K562 (cell line): ENCODE measurements around the gene HOXD9. TPM values are rescaled to one million over a fixed set of nuclear protein-coding genes. Genes with fewer than 3 reads are reported as not detected.

Experiments
- ATAC-seq: fragments of 200-7000 bp; cut with Tn5 transposase; 3 replicates; pipeline ENCODE4 v1.9.1; 2020; ENCODE audit warnings: moderate library complexity
- BruUV-seq: library from RNA; stranded (reverse); fragments of 400-500 nt; replicated peaks from 2 replicates; lab custom pipeline; 2021; lab: Mats Ljungman, UMichigan
- CTCF ChIA-PET: fragments of 300-600 bp; formaldehyde crosslinking; extraction: SDS; loops from one replicate; lab custom pipeline; 2021; ENCODE audit warnings: low intra/inter-chr PET ratio; lab: Yijun Ruan, JAX
- POLR2A ChIA-PET: fragments of 300-600, 350-650 bp; sonication (Branson Sonifier 250); formaldehyde crosslinking; extraction: SDS; loops from one replicate; lab custom pipeline; 2021; ENCODE audit warnings: antibody characterized with exemption, inconsistent platforms; lab: Yijun Ruan, JAX
- DNase-seq, 4 experiments: peaks; one replicate each; pipeline versions ENCODE4 v3.0.0 to v3.0.0-alpha.2; 2011 to 2018; ENCODE audit warnings: low spot score in 3 of 4, mixed read lengths in 3 of 4; ENCODE audit errors: extremely low read depth in 1 of 4
- FAIRE-seq: peaks from 2 replicates; lab custom pipeline; 2011; peaks lifted over from hg19 to GRCh38; lab: Jason Lieb, UNC
- H2AFZ ChIP-seq: 2 replicates; pipeline ENCODE4 v1.6.0; 2011; ENCODE audit warnings: low read depth, low read length, control low read depth, inconsistent platforms
- H3K27ac ChIP-seq: fragments of 200-600 bp; 3 replicates; pipeline ENCODE4 v1.8.0; 2011; ENCODE audit warnings: low read depth, mild to moderate bottlenecking, control low read depth, inconsistent platforms, low read length, moderate library complexity, mixed read lengths; ENCODE audit errors: extremely low read depth
- H3K27me3 ChIP-seq, 2 experiments: fragments of 300-600 bp in 1 of 2; 2 replicates in 1 of 2; 3 replicates in 1 of 2; pipeline versions ENCODE4 v1.6.0 to v1.8.0; 2011; ENCODE audit warnings: inconsistent platforms in 2 of 2, low read length in 2 of 2, mild to moderate bottlenecking in 1 of 2, mixed read lengths in 1 of 2, moderate library complexity in 1 of 2; ENCODE audit not compliant: control insufficient read depth in 2 of 2, insufficient read depth in 2 of 2
- H3K36me3 ChIP-seq: fragments of 300-600 bp; 3 replicates; pipeline ENCODE4 v1.8.0; 2011; ENCODE audit warnings: mild to moderate bottlenecking, low read length, inconsistent platforms; ENCODE audit not compliant: control insufficient read depth, insufficient read depth
- H3K4me1 ChIP-seq, 2 experiments: fragments of 200-600 bp in 1 of 2; replicated peaks in 1 of 2; 2 replicates in 1 of 2; 3 replicates in 1 of 2; pipeline versions ENCODE4 v1.5.1 to v1.8.0; 2011; ENCODE audit warnings: inconsistent platforms in 2 of 2, low read length in 2 of 2, mild to moderate bottlenecking in 1 of 2, mixed read lengths in 1 of 2, moderate library complexity in 1 of 2; ENCODE audit not compliant: control insufficient read depth in 2 of 2, insufficient read depth in 2 of 2
- H3K4me2 ChIP-seq: 2 replicates; pipeline ENCODE4 v1.6.1; 2011; ENCODE audit warnings: low read length, control low read depth, inconsistent platforms, mixed read lengths; ENCODE audit not compliant: insufficient read depth
- H3K4me3 ChIP-seq: fragments of 200-600 bp; sonication (generic), shearing (Covaris generic); 2 replicates; pipeline ENCODE4 v1.5.1; 2016; ENCODE audit warnings: control low read depth, inconsistent platforms
- H3K79me2 ChIP-seq: fragments of 200-600 bp; 3 replicates; pipeline ENCODE4 v1.8.0; 2011; ENCODE audit warnings: low read length, inconsistent platforms; ENCODE audit not compliant: control insufficient read depth, insufficient read depth
- H3K9ac ChIP-seq, 2 experiments: 2 replicates each; pipeline versions ENCODE4 v1.6.0 to v1.6.1; 2011; ENCODE audit warnings: low read depth in 2 of 2, low read length in 2 of 2, control low read depth in 1 of 2, inconsistent platforms in 1 of 2, mild to moderate bottlenecking in 1 of 2, mixed read lengths in 1 of 2; ENCODE audit not compliant: insufficient read depth in 1 of 2
- H3K9me1 ChIP-seq: one replicate; pipeline ENCODE4 v1.6.0; 2011; ENCODE audit warnings: inconsistent platforms, mild to moderate bottlenecking, low read length, moderate library complexity; ENCODE audit not compliant: control insufficient read depth, insufficient read depth
- H3K9me3 ChIP-seq: replicated peaks from 2 replicates; pipeline ENCODE4 v1.5.1; 2011; ENCODE audit warnings: low read depth, low read length, inconsistent platforms; ENCODE audit not compliant: control insufficient read depth, insufficient read depth
- H4K20me1 ChIP-seq: replicated peaks from 2 replicates; pipeline ENCODE4 v1.6.1; 2011; ENCODE audit warnings: low read length, inconsistent platforms, mixed read lengths; ENCODE audit not compliant: control insufficient read depth, insufficient read depth
- CAMTA2 ChIP-seq: fragments of 250-450 bp; sonication (Bioruptor Pico); conservative IDR thresholded peaks from 2 replicates; pipeline ENCODE4 v1.5.1; 2022
- EZH2 ChIP-seq: IDR thresholded peaks from 2 replicates; pipeline ENCODE4 v1.6.1; 2012; ENCODE audit warnings: low read depth, mild to moderate bottlenecking, inconsistent platforms, low read length, borderline replicate concordance
- NCOA4 ChIP-seq: fragments of 450-650 bp; IDR thresholded peaks from 2 replicates; pipeline ENCODE4 v1.6.1; 2018; ENCODE audit warnings: mild to moderate bottlenecking; ENCODE audit not compliant: partially characterized antibody
- PTTG1 ChIP-seq: fragments of 450-650 bp; IDR thresholded peaks from 2 replicates; pipeline ENCODE4 v1.6.1; 2016; ENCODE audit warnings: low read depth, mild to moderate bottlenecking, missing genetic modification characterization, missing compliant biosample characterization
- SMARCC2 ChIP-seq: fragments of 450-650 bp; IDR thresholded peaks from 2 replicates; pipeline ENCODE4 v1.6.1; 2017; ENCODE audit warnings: antibody characterized with exemption, moderate library complexity, mild to moderate bottlenecking, low read depth
- SRSF9 ChIP-seq: fragments of 200-400 bp; formaldehyde crosslinking; IDR thresholded peaks from 2 replicates; pipeline ENCODE4 v1.6.1; 2017; ENCODE audit warnings: low read depth, low read length, borderline replicate concordance
- ZNF184 ChIP-seq: sonication (generic); formaldehyde crosslinking; IDR thresholded peaks from 2 replicates; pipeline ENCODE4 v1.5.0; 2020; ENCODE audit warnings: missing genetic modification reagents
- ZNF212 ChIP-seq: fragments of 450-650 bp; formaldehyde crosslinking; IDR thresholded peaks from 2 replicates; pipeline ENCODE4 v1.4.0; 2020; ENCODE audit warnings: mild to moderate bottlenecking
- ZNF445 ChIP-seq: fragments of 250-450 bp; sonication (Bioruptor Pico); IDR thresholded peaks from 2 replicates; pipeline ENCODE4 v1.4.0; 2020; ENCODE audit warnings: low read depth, mild to moderate bottlenecking, moderate library complexity
- WGBS: fragments of 100-300 bp; shearing (Covaris generic); methylation state at CpG from one replicate; pipeline ENCODE4 v1.1.6; 2016; ENCODE audit warnings: low coverage, mixed read lengths; ENCODE audit not compliant: insufficient coverage; ENCODE audit errors: missing lambda C conversion rate; 5-methylcytosine and 5-hydroxymethylcytosine counted together
- in situ Hi-C: fragments of 300-500 bp; cut with MboI; formaldehyde crosslinking; loops from 4 replicates; pipeline ENCODE4 v1.15.0; 2018; ENCODE audit warnings: inconsistent platforms, mixed read lengths
- intact Hi-C: fragments of 100-400 bp; cut with micrococcal nuclease; formaldehyde crosslinking; loops from 2 replicates; pipeline ENCODE4 v1.14.2; 2022
- polyA plus RNA-seq, 8 experiments: library from polyadenylated mRNA; depleted of rRNA in 4 of 8; stranded (reverse) in 5 of 8; unstranded in 3 of 8; fragments of >200 nt; fragmentation: Nextera tagmentation in 2 of 8; fragmentation: Illumina TruSeq in 1 of 8; extraction: Ambion mirVana in 2 of 8; extraction: Trizol in 1 of 8; gene quantifications; 2 replicates each; pipeline versions ENCODE4 v1.2.1 to v1.2.3, GENCODE V29; 2011 to 2014; ENCODE audit warnings: inconsistent platforms in 1 of 8, missing spikeins in 1 of 8
- total RNA-seq, 7 experiments: library from RNA; depleted of rRNA in 6 of 7; stranded (reverse); fragments of >200 nt in 6 of 7; fragmentation: Illumina TruSeq in 2 of 7; extraction: Trizol in 2 of 7; gene quantifications; 2 replicates each; pipeline versions ENCODE4 v1.2.1 to v1.2.3, GENCODE V29; 2011 to 2021; ENCODE audit warnings: low replicate concordance in 1 of 7
- TF ChIP-seq, protein P1 (sequence below): sonication (generic); formaldehyde crosslinking; IDR thresholded peaks from 2 replicates; pipeline ENCODE4 v1.8.1; 2023; ENCODE audit warnings: mild to moderate bottlenecking, missing genetic modification reagents
- TF ChIP-seq, protein P2 (sequence below): sonication (generic); formaldehyde crosslinking; IDR thresholded peaks from 2 replicates; pipeline ENCODE4 v1.8.0; 2023; ENCODE audit warnings: missing genetic modification reagents, mild to moderate bottlenecking, borderline replicate concordance
- TF ChIP-seq, protein P3 (sequence below): sonication (generic); formaldehyde crosslinking; IDR thresholded peaks from 2 replicates; pipeline ENCODE4 v1.8.0; 2022; ENCODE audit warnings: mild to moderate bottlenecking, missing genetic modification reagents, borderline replicate concordance

Gene HOXD9
- total and polyA plus RNA-seq, 9 of the 15 experiments (the other 6 are each of a cell fraction or from before 2014, with no cell fraction given), result not detected

DNA sequence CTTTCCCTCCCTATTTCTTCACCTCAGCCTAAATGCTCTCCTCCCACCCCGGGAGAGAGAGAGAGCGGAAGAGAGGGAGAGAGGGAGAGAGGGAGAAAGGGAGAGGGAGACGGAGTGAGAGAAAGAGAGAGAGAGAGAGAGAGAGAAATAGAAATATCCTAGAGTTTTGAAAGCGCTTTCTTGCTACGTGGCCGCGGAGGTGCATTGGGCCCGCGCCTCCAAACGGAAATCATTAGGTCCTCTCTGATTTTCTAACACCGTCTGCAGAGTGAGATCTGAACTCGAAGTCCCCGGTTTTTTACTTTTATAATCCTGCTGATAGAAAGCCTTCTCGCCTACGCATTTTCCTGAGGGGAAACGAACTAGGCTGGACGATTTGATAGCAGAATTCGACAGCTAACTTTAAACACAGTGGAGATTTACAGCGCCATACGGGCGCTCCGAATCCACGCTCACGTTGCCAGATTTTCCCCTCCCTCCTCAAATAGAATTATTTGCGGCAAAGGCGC lies 37.9 kb upstream of the HOXD9 start:
- Histone ChIP-seq H3K36me3 (no peaks in the 10 kb centered on the region), H3K27me3 (peaks cover 55 to 85% of the 10 kb centered on the region in 2 experiments), H3K4me1 (peaks cover 0 to 41% of the 10 kb centered on the region in 2 experiments; a peak in 2 of 5 replicates), H2AFZ (no peak overlapping the region), H3K4me2 (no peak overlapping the region), H3K79me2 (no peaks in the 10 kb centered on the region), H3K4me3 (no peak overlapping the region), H3K9me1 (no peaks in the 10 kb centered on the region), H4K20me1 (peaks cover 4% of the 10 kb centered on the region; the same call in 1 of the 2 replicates), H3K27ac (no peak overlapping the region), H3K9me3 (peaks cover 10% of the 10 kb centered on the region), H3K9ac (no peak overlapping the region)
- in situ Hi-C loops (loop anchor here (10.0 to 25.0 kb wide), 2 partner anchors 660 to 1047 kb away; no protein-coding TSS in a partner anchor), intact Hi-C loops (no loop called here)
- DNase-seq (no peak), FAIRE-seq (no peak), ATAC-seq (no peak)
- 6% methylated on average over 26 of the region's 26 CpGs for WGBS
- BruUV-seq, result no TSS peak
- ChIA-PET CTCF (interaction anchor here (3.5 kb wide), 1 partner anchor 395 kb away, joined by 14 read pairs; no protein-coding TSS in a partner anchor), POLR2A (interaction anchor here (0.7 kb wide), 1 partner anchor 380 kb away, joined by 3 read pairs; no protein-coding TSS in a partner anchor)
- TF ChIP-seq SMARCC2, result no peak
- no peak for TF ChIP-seq ZNF184
- TF ChIP-seq ZNF212, result no peak
- no peak for TF ChIP-seq NCOA4
- TF ChIP-seq CAMTA2 (CRISPR knock-in tag), result no peak
- TF ChIP-seq PTTG1 (tag), result no peak
- TF ChIP-seq, protein P1, sequence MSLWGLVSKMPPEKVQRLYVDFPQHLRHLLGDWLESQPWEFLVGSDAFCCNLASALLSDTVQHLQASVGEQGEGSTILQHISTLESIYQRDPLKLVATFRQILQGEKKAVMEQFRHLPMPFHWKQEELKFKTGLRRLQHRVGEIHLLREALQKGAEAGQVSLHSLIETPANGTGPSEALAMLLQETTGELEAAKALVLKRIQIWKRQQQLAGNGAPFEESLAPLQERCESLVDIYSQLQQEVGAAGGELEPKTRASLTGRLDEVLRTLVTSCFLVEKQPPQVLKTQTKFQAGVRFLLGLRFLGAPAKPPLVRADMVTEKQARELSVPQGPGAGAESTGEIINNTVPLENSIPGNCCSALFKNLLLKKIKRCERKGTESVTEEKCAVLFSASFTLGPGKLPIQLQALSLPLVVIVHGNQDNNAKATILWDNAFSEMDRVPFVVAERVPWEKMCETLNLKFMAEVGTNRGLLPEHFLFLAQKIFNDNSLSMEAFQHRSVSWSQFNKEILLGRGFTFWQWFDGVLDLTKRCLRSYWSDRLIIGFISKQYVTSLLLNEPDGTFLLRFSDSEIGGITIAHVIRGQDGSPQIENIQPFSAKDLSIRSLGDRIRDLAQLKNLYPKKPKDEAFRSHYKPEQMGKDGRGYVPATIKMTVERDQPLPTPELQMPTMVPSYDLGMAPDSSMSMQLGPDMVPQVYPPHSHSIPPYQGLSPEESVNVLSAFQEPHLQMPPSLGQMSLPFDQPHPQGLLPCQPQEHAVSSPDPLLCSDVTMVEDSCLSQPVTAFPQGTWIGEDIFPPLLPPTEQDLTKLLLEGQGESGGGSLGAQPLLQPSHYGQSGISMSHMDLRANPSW (CRISPR knock-in tag), result no peak
- TF ChIP-seq ZNF445 (CRISPR knock-in tag), result no peak
- no peak for TF ChIP-seq SRSF9
- TF ChIP-seq EZH2, result 0 out of 2 replicates have a peak, but pooled peaks have one; percentile 49
- TF ChIP-seq, protein P2, sequence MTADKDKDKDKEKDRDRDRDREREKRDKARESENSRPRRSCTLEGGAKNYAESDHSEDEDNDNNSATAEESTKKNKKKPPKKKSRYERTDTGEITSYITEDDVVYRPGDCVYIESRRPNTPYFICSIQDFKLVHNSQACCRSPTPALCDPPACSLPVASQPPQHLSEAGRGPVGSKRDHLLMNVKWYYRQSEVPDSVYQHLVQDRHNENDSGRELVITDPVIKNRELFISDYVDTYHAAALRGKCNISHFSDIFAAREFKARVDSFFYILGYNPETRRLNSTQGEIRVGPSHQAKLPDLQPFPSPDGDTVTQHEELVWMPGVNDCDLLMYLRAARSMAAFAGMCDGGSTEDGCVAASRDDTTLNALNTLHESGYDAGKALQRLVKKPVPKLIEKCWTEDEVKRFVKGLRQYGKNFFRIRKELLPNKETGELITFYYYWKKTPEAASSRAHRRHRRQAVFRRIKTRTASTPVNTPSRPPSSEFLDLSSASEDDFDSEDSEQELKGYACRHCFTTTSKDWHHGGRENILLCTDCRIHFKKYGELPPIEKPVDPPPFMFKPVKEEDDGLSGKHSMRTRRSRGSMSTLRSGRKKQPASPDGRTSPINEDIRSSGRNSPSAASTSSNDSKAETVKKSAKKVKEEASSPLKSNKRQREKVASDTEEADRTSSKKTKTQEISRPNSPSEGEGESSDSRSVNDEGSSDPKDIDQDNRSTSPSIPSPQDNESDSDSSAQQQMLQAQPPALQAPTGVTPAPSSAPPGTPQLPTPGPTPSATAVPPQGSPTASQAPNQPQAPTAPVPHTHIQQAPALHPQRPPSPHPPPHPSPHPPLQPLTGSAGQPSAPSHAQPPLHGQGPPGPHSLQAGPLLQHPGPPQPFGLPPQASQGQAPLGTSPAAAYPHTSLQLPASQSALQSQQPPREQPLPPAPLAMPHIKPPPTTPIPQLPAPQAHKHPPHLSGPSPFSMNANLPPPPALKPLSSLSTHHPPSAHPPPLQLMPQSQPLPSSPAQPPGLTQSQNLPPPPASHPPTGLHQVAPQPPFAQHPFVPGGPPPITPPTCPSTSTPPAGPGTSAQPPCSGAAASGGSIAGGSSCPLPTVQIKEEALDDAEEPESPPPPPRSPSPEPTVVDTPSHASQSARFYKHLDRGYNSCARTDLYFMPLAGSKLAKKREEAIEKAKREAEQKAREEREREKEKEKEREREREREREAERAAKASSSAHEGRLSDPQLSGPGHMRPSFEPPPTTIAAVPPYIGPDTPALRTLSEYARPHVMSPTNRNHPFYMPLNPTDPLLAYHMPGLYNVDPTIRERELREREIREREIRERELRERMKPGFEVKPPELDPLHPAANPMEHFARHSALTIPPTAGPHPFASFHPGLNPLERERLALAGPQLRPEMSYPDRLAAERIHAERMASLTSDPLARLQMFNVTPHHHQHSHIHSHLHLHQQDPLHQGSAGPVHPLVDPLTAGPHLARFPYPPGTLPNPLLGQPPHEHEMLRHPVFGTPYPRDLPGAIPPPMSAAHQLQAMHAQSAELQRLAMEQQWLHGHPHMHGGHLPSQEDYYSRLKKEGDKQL (CRISPR knock-in tag), result no peak
- TF ChIP-seq, protein P3, sequence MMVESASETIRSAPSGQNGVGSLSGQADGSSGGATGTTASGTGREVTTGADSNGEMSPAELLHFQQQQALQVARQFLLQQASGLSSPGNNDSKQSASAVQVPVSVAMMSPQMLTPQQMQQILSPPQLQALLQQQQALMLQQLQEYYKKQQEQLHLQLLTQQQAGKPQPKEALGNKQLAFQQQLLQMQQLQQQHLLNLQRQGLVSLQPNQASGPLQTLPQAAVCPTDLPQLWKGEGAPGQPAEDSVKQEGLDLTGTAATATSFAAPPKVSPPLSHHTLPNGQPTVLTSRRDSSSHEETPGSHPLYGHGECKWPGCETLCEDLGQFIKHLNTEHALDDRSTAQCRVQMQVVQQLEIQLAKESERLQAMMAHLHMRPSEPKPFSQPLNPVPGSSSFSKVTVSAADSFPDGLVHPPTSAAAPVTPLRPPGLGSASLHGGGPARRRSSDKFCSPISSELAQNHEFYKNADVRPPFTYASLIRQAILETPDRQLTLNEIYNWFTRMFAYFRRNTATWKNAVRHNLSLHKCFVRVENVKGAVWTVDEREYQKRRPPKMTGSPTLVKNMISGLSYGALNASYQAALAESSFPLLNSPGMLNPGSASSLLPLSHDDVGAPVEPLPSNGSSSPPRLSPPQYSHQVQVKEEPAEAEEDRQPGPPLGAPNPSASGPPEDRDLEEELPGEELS (CRISPR knock-in tag), result no peak
